Measurements from ENCODE around the gene ACTC1.

Gene ACTC1

DNA sequence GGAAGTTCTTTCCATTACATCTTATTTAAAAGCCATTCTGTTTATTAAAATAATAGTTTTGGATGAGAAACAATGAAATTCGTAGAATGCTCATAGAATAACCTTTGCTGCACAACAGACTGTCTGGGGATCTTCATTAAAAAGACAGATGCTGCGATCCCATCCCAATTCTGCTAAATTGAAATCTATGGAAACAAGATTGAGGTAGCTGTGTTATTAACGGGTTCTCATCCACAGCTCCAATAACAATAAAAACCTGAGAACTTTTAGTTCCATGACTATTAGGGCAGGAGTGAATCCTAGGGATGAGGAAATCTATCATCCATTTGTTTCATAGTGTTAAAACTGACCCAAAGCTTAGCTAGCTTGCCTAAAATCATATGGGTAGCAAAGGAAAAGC is 38.1 kb downstream of the ACTC1 start:
- no peak for DNase-seq (ENCODE audit: low read depth in 3 of 3)

- no peak for DNase-seq (ENCODE audit: low read depth in 3 of 3)
These were observed 40.0 kb downstream of the ACTC1 start for GRCh38 chr15:34755419-34755773.

DNA sequence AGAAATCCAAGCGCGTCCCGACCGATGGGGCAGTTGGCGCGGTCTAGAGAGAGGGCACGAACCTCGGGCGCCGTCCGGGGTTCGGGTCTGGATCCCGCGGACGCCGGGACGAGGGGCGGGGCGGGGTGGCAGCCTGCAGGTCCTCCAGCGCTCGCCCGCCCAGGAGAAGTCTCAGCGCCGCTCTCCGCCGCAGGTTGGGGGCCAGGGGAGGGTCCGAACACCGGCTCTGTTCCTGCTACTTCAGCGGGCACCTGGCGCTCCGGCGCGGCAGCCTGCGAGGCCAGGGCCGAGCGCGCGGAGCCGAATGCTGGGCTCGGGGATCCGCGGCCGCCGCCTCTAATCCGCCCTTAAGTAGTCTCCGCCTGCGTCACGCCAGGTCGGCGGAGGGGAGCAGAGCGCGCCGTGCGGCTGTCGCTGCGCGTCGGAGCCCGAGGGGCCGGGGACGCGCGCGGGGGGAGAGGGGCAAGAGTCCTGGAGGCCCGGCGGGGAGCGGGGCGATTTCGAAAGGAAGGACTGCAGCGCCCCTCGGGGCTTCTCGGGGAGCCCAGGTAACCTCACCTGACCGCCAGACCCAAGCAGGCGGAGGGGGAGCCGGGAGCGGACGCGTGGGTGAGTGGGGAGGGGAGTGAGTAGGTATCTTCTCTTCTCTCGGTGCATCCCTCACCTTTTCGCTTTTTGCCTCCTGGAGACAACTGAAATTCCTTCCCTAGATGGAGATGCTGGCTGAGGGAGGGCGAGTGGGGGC is 40.5 kb downstream of the ACTC1 start, which contains the start of gene GJD2:
TSS of gene GJD2 (minus strand) at position 325 of the 745 bp plus-strand sequence. CDS start 510 bp downstream, outside the sequence.
- DNase-seq (ENCODE audit: low read depth in 3 of 3) = no peak

DNA sequence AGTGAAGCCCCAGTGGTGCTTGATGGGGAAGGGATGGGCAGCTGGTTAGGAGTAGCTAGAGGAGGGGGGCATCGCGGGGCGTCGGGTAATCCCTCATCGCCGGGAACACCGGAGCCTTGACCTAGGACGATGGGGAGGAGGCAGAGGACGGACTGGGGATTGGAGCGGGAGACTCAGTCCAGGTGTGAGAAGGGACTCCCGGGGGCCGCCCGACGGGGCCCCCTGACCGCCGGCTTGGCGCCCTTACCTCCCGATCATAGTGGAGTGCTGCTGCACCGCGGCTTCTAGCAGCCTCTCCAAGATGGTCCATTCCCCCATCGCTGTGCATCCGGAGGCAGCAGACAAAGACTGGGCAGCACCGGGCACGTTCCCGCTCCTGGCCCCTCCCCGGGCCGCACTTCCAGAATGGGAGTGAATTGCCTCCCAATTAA is 41.2 kb downstream of the ACTC1 start:
- DNase-seq (ENCODE audit: low read depth in 3 of 3) = no peak

DNA sequence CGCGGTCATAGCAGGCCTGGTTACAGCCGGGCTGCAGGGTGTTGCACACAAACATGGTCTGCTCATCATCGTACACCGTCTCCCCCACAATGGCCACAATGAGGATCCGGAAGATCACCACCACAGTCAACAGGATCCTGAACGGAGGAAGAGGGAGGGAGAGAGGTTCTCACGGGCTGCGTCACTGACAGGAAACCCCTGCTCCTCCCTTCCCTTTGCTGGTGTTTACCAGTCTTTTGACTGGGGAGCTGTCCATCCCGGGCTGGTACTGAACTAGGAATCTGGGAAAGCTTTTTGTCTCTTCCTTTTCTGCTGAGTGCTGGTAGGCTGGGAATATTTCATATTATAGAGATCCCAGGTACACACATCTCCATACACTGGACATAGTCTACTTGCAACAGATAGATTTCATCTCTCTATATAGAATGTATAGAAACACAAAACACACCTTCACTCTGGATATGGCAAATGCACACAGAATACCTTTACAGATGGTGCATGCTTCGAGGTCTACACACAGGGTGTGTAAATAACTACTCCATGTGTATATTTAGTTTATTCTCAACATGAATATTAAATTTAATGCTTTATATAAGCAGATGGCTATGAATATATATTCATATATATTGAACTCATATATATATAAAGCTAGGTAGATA is 42.0 kb downstream of the ACTC1 start:
- no peak for DNase-seq (ENCODE audit: low read depth in 3 of 3)

DNA sequence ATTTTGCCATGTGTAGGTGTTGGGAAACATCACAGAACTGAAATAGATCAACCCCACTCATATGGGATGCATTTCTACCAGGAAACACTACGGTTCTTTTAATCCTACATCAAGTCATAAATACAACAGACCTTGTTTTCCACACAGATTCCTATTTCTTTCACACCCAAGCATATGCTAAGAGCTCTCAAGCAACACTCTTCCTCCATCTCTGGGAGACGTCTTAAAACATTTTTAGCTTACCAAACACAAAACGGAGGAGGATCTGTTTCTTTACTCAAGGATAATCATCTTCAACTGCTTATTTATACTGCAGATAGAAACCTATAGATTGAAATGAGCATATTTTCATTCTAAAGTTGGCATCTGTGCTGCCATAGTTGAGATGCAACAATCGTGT is 45.7 kb downstream of the ACTC1 start:
- no peak for DNase-seq (ENCODE audit: low read depth in 3 of 3)

Data from stimulated activated CD4-positive, alpha-beta T cell treated with anti-CD3 and anti-CD28 coated beads, TNF-alpha, amount 100 ng/mL, for 4 hours (primary cell).